NCI-H2171 treated with DMSO at 0.1 percent for 48 hours (cell line): ENCODE measurements around the gene LTB4R2.
"Not testable (repeated sequence)": the region's sequence is repeated elsewhere in the genome, so short reads cannot be mapped to it uniquely, and the experiment has no call there.

ENCODE experiments used
- DNase-seq: peaks from one replicate; lab custom pipeline; 2025; lab: John Stamatoyannopoulos, UW

LTB4R2 gene

DNA sequence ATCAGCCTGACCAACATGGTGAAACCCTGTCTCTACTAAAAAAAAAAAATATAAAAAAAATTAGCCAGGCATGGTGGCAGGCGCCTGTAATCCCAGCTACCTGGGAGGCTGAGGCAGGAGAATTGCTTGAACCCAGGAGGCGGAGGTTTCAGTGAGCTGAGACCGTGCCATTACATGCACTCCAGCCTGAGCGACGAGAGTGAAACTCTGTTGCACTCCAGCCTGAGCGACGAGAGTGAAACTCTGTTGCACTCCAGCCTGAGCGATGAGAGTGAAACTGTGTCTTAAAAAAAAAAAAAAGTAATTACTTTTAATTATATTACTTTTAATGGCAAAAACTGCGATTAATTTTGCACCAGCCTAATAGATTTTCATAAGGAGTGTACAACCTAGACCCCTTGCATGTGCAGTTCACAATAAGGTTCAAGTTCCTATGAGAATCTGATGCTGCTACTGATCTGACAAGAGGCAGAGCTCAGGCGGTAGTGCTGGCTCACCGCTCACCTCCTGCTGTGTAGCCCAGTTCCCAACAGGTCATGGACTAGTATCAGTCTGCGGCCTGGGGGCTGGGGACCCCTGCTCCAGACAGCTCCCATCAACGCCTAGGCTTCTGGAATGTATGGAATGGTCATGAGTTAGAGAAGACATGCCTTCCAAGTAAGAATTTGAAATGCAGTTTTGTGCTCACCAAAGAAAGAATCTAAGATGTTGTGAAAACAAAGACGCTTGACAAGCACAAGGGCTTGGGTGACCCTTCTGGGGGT is 11.5 kb downstream of the LTB4R2 start:
- DNase-seq, result no peak

DNA sequence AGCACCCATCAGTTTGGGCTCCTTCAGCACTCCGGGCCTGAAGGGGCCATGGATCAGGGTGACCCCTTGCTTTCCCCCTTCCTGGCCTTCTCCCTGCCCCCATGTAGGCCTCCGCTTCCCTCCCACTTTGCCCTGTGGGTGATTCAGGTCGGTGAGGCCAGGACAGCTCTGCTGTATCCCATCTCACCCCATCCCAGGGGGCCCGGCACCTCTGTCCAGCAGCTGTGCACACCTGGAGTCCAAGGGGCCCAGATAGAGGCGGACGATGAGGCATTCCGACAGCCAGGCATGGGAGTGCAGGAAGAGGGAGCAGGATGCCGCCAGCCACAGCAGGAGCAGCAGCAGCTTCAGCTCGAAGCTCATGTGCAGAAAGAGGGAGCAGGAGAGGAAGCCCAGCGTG is 12.7 kb downstream of the LTB4R2 start:
- no peak for DNase-seq

DNA sequence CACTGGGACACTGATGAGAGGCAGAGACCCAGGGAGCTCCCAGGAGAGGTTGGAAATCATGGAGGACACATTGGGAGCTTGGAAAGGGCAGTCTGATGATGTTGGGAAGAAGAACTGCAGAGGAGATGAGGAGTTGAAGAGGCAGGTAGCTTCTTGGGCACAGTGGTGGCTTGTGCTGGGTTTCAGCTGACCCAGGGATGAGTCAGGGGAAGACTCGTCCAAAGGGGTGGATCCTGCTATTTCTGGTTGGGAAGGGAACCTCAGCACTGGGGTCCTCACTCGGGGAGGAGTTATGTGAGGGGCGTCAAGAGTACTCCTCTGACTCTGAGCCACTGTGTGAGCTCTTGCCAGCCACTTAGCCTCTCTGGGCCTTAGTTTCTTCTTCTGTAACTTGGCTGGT is 13.4 kb downstream of the LTB4R2 start:
- DNase-seq, result no peak

DNA sequence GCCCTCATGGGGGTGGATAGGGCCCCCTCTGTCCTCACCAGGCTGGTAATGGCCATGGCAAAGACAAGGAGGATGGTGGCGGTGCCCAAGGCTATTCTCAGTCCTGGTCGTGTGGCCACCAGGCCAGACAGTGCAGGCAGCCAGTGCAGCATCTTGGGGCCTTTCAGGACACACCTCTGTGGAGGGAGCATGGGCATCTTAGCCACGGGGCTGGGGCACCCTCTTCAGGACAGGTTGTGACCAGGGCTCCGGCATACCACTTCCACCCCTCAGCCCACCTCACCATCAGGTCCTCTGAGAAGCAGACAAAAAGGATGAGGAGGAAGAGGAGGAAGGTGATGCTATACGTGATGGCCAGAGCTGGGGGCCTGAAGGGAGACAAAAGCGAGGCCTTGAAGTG is 14.1 kb downstream of the LTB4R2 start:
- DNase-seq, result no peak

DNA sequence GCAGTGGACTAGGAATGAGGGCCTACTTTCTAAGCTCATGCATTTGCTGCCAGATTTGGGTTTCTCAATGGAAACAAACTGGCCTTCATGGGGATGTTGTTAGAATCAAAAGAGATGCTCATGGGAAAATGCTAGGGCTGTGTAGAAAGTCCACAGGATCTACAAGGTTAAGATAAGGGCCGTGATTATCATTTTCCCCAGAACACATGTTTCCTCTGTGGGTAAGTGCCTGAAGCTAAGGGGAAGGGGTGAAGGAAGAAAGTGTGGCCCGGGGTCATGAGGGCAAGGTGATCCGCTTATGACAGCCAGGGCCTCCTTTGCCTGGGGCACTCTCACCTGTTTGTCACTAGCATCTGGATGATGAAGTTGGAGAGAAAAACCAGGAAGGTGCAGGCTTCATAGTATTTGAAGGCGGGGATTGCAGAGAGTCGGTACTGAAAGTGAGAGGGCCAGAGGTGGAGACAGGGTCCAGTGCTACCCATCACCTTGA is 15.1 kb downstream of the LTB4R2 start:
- DNase-seq, result no peak

DNA sequence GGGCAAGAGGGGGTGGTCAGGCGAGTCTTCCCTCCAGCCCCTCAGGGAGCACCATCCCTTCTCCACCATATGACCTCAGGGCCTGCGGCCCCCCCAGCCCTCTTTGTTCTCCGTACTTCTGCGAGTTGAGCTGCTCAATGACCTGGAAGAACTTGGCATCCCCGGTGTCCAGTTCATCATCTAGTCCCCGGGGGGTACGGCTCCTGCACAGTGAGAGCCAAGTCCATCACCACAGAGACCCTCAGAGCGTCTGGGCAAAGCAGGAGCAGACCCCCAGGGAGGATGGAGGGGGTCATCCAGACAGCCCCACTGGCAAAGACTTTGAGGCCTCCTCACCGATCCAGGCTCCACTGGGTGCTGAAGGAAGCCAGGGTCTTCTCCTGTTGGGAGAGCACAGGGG is 16.0 kb downstream of the LTB4R2 start:
- no peak for DNase-seq

DNA sequence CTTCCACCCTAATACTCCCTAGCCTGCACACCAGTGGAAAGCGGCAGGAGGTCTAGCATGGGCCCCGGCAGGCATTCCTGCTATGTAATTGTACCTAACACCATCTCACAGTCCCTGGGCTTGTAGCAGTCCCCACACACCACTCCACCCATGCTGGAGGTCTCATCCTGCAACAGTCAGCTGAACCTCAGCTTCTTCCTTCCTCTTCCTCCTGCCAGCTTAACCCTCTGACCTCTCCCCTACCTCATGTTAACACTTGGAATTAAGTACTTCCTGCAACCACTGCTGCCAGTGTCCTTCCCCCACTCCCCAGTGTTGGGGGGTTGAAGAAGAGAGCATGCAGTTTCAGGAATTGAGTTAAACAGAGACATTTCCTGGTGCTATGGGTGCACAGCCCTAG is 17.4 kb downstream of the LTB4R2 start:
- no peak for DNase-seq

DNA sequence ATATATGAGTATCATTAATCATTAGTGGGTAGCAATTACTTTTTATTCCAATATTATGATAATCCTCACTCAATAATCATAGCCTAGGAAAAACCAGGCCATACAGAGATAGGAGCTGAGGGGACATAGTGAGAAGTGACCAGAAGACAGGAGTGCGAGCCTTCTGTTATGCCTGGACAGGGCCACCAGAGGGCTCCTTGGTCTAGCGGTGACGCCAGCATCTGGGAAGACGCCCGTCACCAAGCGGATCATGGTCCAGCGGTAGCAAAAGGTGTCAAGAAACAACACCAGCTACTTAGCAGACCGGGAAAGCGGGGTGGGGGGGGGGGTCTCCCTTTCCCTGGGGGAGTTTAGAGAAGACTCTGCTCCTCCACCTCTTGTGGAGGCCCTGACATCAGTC is 18.0 kb downstream of the LTB4R2 start:
- DNase-seq, result not testable (repeated sequence)

DNA sequence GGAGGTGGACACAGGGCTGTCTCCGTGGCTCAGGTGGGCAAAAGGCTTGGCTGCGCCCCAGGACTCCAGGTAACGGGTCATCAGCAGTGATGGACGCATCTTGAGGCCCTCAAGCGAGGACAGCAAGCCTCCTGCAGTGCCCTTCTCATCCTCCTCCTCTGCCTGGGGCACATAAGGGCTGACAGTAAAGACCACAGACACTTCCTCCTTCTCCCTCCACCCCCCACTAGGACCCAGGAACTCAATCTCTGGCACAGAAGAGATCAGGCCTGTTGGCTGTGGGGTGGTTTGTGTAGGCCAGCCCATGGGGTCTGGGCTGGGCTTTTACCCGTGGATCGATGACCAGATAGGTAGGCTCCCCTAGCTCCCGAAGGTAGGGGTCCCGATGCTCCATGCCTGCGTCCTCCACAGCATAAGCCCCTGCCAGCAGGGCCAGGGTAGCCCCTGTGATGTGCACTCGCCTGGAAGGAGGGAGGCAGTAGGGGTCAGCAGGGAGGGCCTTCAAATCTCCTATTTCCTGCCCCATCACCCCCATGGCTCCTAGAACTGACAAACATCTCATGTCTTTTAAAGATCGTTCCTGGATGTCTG is 19.2 kb downstream of the LTB4R2 start:
- no peak for DNase-seq

DNA sequence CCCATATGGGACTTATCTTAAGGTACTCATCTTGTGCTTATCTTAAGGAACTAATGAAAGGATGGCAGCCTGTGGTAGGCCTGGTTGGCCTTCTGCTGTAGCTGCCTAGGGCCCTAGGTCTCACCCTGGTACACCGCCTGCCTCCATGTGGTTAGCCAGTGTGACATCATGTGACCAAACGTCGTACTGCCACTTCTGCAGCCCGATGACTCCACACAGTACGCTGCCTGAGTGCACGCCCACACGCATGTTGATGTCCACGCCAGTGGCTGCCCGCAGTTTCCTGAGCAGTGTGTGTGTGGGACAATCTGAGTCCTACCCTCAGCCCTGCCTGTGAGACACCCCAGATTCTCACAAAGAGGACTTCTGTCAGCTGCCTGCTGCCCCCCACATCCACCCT is 19.8 kb downstream of the LTB4R2 start:
- DNase-seq, result no peak

DNA sequence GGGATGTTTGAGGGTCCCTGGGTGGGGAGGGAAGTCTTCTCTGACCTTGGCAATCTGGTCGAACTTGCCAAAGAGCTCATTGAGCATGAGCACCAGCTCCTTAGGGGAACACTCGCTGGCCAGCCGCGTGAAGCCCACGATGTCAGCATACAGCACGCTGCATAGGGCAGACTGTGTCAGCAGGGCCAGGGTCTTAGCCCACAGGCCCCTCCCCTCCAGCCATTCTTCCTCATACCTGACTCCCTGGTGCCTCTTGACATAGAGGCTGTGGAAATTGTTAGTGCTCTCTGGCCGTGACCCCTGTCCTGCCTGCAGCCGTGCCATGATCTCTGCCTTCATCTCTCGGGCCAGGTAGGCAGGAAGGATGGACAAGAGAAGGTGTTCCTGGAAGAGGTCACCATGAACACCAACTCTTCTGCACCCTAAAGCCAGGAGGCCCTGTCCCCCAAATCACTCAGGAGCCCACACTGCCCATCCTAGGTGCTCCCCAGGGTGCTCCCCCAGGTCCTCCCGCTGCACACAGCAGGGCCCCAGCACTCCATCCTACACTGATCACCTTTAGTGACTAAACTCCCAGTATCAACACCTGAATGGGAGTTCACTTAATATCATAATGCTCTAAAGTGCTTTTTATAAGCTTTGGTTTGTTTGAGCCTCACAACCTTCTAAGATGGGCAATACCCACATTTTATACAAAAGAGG is 21.2 kb downstream of the LTB4R2 start:
- DNase-seq, result no peak

DNA sequence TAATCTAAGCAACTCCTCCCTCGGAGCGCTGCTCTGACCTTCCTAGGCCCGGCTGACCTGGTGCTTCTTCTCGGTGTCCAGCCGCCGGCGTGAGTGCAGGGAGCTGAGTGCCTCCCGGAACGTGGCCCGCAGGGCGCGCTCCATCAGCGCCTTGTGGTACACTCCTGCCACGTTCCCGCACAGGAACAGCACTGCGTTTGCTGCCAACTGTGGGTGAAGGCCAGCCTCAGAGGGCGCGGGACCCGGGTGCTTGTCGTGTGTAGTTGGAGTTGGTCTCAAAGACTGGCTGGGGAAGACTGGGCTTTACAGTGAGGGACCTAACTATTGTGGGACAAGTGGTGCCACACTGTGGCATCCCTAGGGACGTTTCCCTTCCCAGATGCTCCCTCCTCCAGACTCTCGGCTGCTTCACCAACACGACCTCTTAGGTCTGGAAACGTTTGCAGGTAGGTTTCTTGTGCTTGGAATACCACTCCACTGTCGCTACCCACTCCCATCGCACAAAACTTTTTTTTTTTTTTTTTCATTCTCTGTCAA is 21.9 kb downstream of the LTB4R2 start:
- no peak for DNase-seq

DNA sequence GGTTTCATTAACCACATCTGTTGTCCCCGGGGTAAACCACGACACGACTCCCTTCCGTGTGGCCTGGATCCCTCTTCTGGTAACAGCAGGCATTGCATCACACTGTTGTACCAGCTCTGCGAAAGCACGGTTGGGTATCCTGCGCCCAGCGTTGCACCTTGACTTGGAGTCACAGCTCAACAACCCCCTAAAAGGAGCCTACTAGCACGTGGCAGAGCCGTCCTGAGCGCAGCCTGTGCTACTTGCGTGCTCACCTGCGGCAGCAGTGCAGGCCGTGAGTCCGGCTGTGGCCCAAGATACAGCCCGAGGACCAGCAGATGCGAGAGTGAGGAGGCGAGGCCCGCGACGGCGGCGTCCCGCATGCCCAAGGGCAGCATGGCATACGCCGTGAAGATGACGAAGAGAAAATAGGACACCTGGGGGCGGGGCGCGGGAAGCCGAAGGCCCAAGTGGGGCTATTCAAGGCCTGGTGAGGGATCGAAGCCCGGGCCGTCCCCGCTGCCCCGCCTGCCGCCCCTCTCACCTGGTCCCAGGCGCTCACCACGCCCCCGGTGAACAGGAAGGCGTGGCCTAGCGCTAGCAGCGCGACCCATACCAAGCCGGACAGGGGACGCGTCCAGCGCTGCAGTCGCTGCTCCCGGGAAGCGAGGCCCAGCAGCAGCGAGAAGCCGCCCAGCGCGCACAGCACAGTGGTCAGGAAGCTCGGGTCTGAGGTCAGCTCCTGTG is 22.5 kb downstream of the LTB4R2 start:
- DNase-seq, result peak; percentile 89

DNA sequence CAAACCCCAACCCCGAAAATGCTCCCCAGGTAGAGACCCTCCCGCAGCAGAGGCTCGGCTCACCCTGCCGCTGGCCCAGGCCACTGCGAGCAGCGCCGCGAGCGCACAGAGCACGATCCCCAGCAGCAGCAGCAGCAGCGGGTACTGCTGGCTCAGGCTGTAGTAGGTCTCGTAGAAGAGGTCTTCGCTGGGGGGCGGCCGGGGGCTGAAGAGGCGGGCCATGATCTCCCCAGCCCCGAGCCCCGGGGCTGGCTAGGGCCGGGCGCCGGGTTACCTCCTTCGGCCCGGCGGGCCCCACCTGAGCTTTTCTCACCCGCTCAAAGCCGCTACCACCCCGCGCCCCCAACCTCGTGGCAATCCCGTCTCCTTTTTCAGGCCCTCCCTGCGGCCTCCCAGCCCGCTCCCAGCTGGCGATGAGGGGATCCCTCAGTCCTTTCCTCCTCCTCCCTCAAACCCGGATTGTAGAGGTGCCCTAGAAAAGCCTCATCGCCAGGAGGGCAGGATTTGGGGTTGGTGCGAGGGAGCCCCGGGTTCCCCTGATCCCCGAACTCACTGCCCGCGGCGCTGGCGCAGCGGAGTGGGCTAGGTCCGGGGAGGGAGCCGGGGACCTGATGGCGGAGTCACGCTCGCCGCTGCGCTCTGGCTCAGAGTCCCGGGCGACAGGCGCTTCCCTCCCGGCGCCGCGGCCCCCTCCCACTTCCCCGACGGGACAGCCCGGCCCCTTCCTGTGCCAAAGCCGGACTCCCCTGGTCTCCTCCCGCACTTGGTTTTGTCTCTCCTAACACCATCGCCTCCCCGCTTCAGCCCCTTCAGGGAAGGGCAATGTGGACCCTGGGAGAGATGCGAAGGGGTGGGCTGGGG is 24.7 kb downstream of the LTB4R2 start, which contains the start of gene ADCY4:
ADCY4 (minus strand) TSS at position 641 of the 861 bp plus-strand sequence; CDS start at position 222, 419 bp downstream.
- DNase-seq, result no peak

DNA sequence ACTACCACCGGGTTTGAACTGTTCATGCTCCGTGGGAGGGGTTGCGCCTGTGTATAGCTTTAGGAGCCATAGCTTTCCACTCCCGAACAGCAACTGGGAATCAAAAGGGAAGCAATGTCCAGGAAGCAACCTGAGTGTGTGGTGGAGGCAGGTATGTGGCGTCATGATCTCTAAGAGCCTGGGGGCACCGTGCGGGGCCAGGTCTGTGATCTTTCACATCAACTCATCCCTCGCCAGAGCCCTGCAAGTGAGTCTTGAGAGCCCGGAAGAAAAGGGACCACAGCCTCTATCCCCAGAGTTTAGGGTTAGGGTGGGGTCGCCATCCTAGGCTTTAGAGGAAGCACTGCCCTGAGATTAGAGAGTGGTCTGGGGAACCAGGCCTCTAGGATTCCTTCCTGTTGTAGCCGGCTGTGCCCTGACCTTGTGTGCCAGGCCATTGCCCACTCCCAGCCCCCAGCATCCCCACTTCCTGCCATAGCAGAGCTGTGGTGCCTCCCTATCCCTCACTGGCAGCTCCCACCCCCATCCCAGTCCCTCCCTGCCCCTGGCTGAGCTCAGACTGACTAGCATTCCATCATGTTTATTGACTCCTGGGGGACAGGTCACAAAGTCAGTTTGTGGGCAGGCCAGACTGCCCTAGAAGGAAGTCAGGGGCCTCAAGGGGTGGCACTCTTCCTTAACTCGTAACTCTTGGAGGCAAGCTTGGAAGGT is 25.7 kb downstream of the LTB4R2 start:
- no peak for DNase-seq

DNA sequence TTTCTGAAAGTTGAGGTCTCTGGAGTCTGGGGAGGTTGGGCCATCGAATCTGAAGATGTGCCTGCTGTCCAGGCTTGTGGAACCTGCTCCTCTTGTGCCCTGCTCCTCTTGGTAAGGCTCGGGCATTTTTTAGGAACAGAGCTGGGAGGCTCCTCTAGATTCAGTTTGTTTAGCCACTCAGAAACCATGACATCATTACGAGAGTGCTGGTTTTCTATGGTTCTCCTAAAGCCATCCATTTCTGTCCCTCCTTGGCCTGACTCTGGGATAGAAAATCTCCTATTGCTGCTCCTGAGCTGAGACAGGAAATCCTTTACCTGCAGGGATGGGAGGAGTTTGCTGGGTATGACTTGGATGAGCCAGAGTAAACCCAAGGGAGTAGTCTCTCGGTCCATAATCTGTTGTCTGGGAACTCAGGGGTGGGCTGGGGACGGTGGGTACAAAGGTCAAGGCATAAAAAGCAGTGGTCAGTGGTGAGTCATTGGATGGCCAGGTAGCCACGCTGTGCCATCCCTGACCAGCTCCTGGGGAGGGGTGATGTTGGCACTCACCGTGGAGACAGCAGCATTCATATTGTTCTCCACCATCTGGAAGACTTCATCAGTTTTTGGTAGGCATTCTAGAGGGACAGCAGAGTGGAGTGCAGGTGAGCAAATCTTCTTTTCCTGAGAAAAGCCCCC is 27.3 kb downstream of the LTB4R2 start:
- no peak for DNase-seq

DNA sequence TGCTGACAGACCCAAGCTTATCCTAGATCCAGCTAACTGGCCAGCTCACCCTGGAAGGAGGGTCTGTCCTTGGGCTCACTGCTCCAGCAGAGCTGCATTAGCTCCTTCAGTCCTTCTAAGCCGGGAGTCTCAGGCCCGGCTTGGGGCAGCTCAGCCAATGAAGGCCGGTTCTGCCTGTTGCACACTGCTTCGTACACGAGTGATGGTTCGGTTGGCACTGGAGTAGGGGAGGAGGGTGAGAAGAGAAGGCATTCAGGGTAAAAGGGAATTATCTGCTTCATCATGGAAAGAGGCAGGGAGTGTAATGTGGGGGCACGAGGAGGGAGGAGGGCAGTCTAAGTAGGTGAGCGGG is 27.9 kb downstream of the LTB4R2 start:
- no peak for DNase-seq

DNA sequence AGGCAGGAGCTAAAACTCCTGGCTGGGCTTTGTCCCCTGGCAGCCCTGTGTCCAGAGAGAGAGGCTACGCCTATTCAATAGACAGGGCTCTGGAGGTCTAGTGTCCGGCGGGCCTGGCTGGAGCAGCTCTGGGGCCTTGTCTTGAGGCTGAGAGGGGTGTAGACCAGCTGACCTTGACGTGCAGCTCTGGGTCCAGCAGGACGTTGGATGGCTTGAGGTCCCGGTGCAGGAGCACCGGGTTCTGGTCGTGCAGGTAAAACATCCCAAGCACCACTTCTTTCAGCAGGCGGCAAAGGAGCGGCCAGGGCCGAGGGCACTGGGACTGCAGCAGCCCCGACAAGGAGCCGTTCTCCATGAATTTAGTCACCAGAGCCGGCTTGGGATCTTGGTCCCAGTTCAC is 28.9 kb downstream of the LTB4R2 start:
- DNase-seq, result no peak

DNA sequence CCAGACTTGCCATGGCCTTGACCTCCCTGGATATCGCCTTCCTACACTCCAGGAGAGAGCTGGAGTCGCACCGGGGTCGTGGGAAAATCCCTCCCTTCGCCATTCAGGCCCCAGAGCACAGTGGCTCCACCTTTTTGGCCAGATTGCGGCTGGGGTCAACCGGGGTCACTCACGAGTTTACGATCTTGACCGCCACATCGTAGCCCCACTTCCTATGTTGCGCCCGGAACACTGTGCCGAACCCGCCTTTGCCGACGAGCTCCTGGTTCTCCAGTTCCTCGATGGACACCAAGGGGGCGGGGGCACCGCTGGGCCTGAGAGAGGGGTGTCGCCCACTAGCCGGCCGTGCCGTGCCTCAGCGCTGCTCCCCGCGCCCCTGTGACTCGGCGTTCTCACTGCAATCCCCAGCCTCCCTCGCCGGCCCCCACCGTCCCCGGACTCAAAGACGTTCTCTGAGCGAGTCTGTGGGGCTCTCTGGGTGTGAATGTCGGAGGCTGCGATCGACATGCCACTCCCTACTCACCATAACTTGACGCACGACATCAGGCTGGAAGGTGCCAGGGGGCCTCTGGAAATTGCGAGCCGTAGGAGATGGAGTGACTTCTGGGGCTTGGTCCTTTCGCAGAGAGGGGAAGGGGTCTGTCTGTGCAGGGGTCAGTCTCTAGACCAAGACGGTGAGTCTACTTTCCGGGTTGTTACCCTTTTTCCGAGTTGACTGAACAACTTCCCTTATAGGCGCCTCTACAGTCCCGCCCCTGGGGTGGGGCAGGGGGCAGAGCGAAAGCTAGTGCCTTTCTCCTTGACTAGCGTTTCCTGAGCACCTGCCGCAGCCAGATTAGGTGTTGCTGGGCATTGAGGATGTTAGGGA is 29.6 kb downstream of the LTB4R2 start, which contains the start of gene RIPK3:
RIPK3 (minus strand) TSS at position 708 of the 868 bp plus-strand sequence; CDS start at position 543, 165 bp downstream.
- no peak for DNase-seq
